HCT116 (cell line): ENCODE results near the gene ZNF581. TPM values are rescaled to one million over a fixed set of nuclear protein-coding genes. Genes with fewer than 3 reads are reported as not detected.

Source experiments
- ATAC-seq: fragments of 200-7000 bp; cut with Tn5 transposase; 2 replicates; pipeline ENCODE4 v1.9.1; 2020; ENCODE audit warnings: mild to moderate bottlenecking, moderate library complexity
- BruUV-seq: library from RNA; stranded (reverse); fragments of 400-500 nt; replicated peaks from 2 replicates; lab custom pipeline; 2021; lab: Mats Ljungman, UMichigan
- CTCF ChIA-PET: fragments of 300-600 bp; sonication (Branson Sonifier 250); formaldehyde crosslinking; loops from one replicate; lab custom pipeline; 2021; ENCODE audit warnings: antibody characterized with exemption; lab: Charles Lee
- POLR2A ChIA-PET: fragments of 300-600, 350-600 bp; sonication (Branson Sonifier 250); formaldehyde crosslinking; loops from one replicate; lab custom pipeline; 2021; ENCODE audit warnings: antibody characterized with exemption; lab: Charles Lee
- RAD21 ChIA-PET, 2 experiments: fragments of 300-600 bp; sonication (Branson Sonifier 250); formaldehyde crosslinking; loops; one replicate each; lab custom pipeline; 2023; ENCODE audit warnings: low total read pairs in 2 of 2; ENCODE audit not compliant: uncharacterized antibody in 2 of 2, unreplicated experiment in 2 of 2, low non-redundant PET in 1 of 2; lab: Charles Lee
- DNase-seq: peaks from one replicate; pipeline ENCODE4 v3.0.0-alpha.2; 2010; ENCODE audit warnings: low read depth, low spot score
- H2AFZ ChIP-seq: fragments of 200-600 bp; shearing (Covaris generic), sonication (generic); 2 replicates; pipeline ENCODE4 v1.6.1; 2017; ENCODE audit warnings: low read depth, mixed run types, mixed read lengths, antibody characterized with exemption, low read length; ENCODE audit not compliant: poor library complexity, severe bottlenecking
- H3K27ac ChIP-seq: 2 replicates; pipeline ENCODE4 v1.5.1; 2012; ENCODE audit warnings: low read depth, low read length
- H3K27me3 ChIP-seq: fragments of 200-600 bp; sonication (generic); 2 replicates; pipeline ENCODE4 v1.6.1; 2016; ENCODE audit warnings: mixed run types, low read length, mixed read lengths; ENCODE audit not compliant: insufficient read depth
- H3K36me3 ChIP-seq, 2 experiments: fragments of 200-500 bp in 1 of 2; fragments of 200-600 bp in 1 of 2; sonication (Bioruptor generic) in 1 of 2; sonication (generic) in 1 of 2; 2 replicates each; pipeline versions ENCODE4 v1.5.1 to v1.6.1; 2014 to 2016; ENCODE audit warnings: low read length in 2 of 2, inconsistent platforms in 1 of 2, mixed read lengths in 1 of 2, mixed run types in 1 of 2; ENCODE audit not compliant: insufficient read depth in 2 of 2, control insufficient read depth in 1 of 2
- H3K4me1 ChIP-seq, 2 experiments: fragments of 200-600 bp in 1 of 2; sonication (generic) in 1 of 2; 2 replicates each; pipeline versions ENCODE4 v1.5.1 to v1.6.1; 2012 to 2017; ENCODE audit warnings: low read length in 2 of 2, inconsistent platforms in 1 of 2, mild to moderate bottlenecking in 1 of 2, mixed read lengths in 1 of 2, mixed run types in 1 of 2, moderate library complexity in 1 of 2; ENCODE audit not compliant: insufficient read depth in 2 of 2, control insufficient read depth in 1 of 2
- H3K4me2 ChIP-seq: fragments of 200-600 bp; sonication (generic); 2 replicates; pipeline ENCODE4 v1.6.1; 2017; ENCODE audit warnings: mixed run types, low read length, mixed read lengths
- H3K4me3 ChIP-seq, 2 experiments: fragments of 200-600 bp in 1 of 2; sonication (generic) in 1 of 2; replicated peaks in 1 of 2; 2 replicates each; pipeline ENCODE4 v1.5.1; 2011 to 2016; ENCODE audit warnings: low read length in 2 of 2, control low read depth in 1 of 2, low read depth in 1 of 2, mild to moderate bottlenecking in 1 of 2, mixed read lengths in 1 of 2, mixed run types in 1 of 2
- H3K79me2 ChIP-seq: fragments of 200-600 bp; sonication (generic); 2 replicates; pipeline ENCODE4 v1.6.1; 2017; ENCODE audit warnings: mild to moderate bottlenecking, mixed run types, low read length, moderate library complexity, mixed read lengths; ENCODE audit not compliant: insufficient read depth
- H3K9ac ChIP-seq: fragments of 200-600 bp; sonication (generic); 2 replicates; pipeline ENCODE4 v1.6.1; 2016; ENCODE audit warnings: low read length, mixed read lengths
- H3K9me2 ChIP-seq: fragments of 200-600 bp; sonication (generic), shearing (Covaris generic); 2 replicates; pipeline ENCODE4 v1.6.1; 2017; ENCODE audit warnings: mixed run types, mild to moderate bottlenecking, moderate library complexity; ENCODE audit not compliant: insufficient read depth
- H3K9me3 ChIP-seq, 2 experiments: fragments of 200-500 bp in 1 of 2; fragments of 200-600 bp in 1 of 2; sonication (Bioruptor generic) in 1 of 2; sonication (generic) in 1 of 2; 2 replicates each; pipeline ENCODE4 v1.6.1; 2014 to 2017; ENCODE audit warnings: low read length in 2 of 2, mixed read lengths in 2 of 2, inconsistent platforms in 1 of 2, low read depth in 1 of 2, mild to moderate bottlenecking in 1 of 2, mixed run types in 1 of 2, moderate library complexity in 1 of 2; ENCODE audit not compliant: control insufficient read depth in 1 of 2, insufficient read depth in 1 of 2
- H4K20me1 ChIP-seq: fragments of 200-600 bp; sonication (generic), shearing (Covaris generic); 2 replicates; pipeline ENCODE4 v1.6.1; 2017; ENCODE audit warnings: mixed run types, mild to moderate bottlenecking, moderate library complexity; ENCODE audit not compliant: insufficient read depth
- ATF3 ChIP-seq: IDR thresholded peaks from 2 replicates; pipeline ENCODE4 v1.6.1; 2012
- CBX3 ChIP-seq: IDR thresholded peaks from 2 replicates; pipeline ENCODE4 v1.6.1; 2012; ENCODE audit warnings: low read depth
- CEBPB ChIP-seq: IDR thresholded peaks from 2 replicates; pipeline ENCODE4 v1.6.1; 2012; ENCODE audit warnings: low read depth
- CTCF ChIP-seq, 3 experiments: fragments of 200-600 bp in 1 of 3; sonication (generic) in 1 of 3; IDR thresholded peaks in 2 of 3; conservative IDR thresholded peaks in 1 of 3; 2 replicates each; pipeline ENCODE4 v1.5.1; 2012 to 2017; ENCODE audit warnings: low read depth in 2 of 3, low read length in 2 of 3, antibody characterized with exemption in 1 of 3, borderline replicate concordance in 1 of 3, control low read depth in 1 of 3, mild to moderate bottlenecking in 1 of 3, mixed read lengths in 1 of 3, mixed run types in 1 of 3, moderate library complexity in 1 of 3; ENCODE audit not compliant: insufficient read depth in 1 of 3
- EGR1 ChIP-seq: IDR thresholded peaks from 2 replicates; pipeline ENCODE4 v1.6.1; 2012; ENCODE audit warnings: low read depth
- ELF1 ChIP-seq: IDR thresholded peaks from 2 replicates; pipeline ENCODE4 v1.6.1; 2012; ENCODE audit warnings: low read depth, borderline replicate concordance
- EZH2 ChIP-seq: fragments of 200-600 bp; sonication (generic); IDR thresholded peaks from 2 replicates; pipeline ENCODE4 v1.6.1; 2017; ENCODE audit warnings: antibody characterized with exemption, mixed run types
- EZH2phosphoT487 ChIP-seq: fragments of 200-600 bp; IDR thresholded peaks from 2 replicates; pipeline ENCODE4 v1.6.1; 2018; ENCODE audit warnings: antibody characterized with exemption, borderline replicate concordance
- FOSL1 ChIP-seq: IDR thresholded peaks from 2 replicates; pipeline ENCODE4 v1.6.1; 2012; ENCODE audit warnings: low read depth
- JUND ChIP-seq: IDR thresholded peaks from 2 replicates; pipeline ENCODE4 v1.6.1; 2012
- MAX ChIP-seq: IDR thresholded peaks from 2 replicates; pipeline ENCODE4 v1.6.1; 2012
- POLR2AphosphoS5 ChIP-seq: IDR thresholded peaks from 2 replicates; pipeline ENCODE4 v1.6.1; 2011; ENCODE audit warnings: mild to moderate bottlenecking, low read depth, low read length, moderate library complexity
- RAD21 ChIP-seq: IDR thresholded peaks from 2 replicates; pipeline ENCODE4 v1.6.1; 2012; ENCODE audit warnings: low read depth, mild to moderate bottlenecking
- SIN3A ChIP-seq: IDR thresholded peaks from 2 replicates; pipeline ENCODE4 v1.6.1; 2012; ENCODE audit warnings: low read depth
- SP1 ChIP-seq: IDR thresholded peaks from 2 replicates; pipeline ENCODE4 v1.6.1; 2012; ENCODE audit warnings: low read depth
- SRF ChIP-seq: IDR thresholded peaks from 2 replicates; pipeline ENCODE4 v1.6.1; 2012; ENCODE audit warnings: low read depth
- TCF7L2 ChIP-seq: IDR thresholded peaks from 2 replicates; pipeline ENCODE4 v1.7.0; 2011; ENCODE audit warnings: borderline replicate concordance, inconsistent platforms; ENCODE audit not compliant: insufficient read depth, insufficient read length; ENCODE audit errors: extremely low read depth
- YY1 ChIP-seq: IDR thresholded peaks from 2 replicates; pipeline ENCODE4 v1.6.1; 2011; ENCODE audit warnings: low read length, low read depth, moderate library complexity, mild to moderate bottlenecking; ENCODE audit not compliant: insufficient replicate concordance; ENCODE audit errors: extremely low read depth
- ZFX ChIP-seq: fragments of 450-650 bp; IDR thresholded peaks from 2 replicates; pipeline ENCODE4 v1.6.1; 2017
- ZNF274 ChIP-seq: fragments of 200-500 bp; sonication (Bioruptor generic); IDR thresholded peaks from 2 replicates; pipeline ENCODE4 v1.6.1; 2014; ENCODE audit warnings: mild to moderate bottlenecking, low read depth, low read length, inconsistent platforms
- intact Hi-C: fragments of 100-400 bp; cut with micrococcal nuclease; formaldehyde crosslinking; loops from 2 replicates; pipeline ENCODE4 v1.10.0; 2022
- total RNA-seq: library from RNA; stranded (reverse); gene quantifications from one replicate; pipeline ENCODE4 v1.2.1, GENCODE V29; 2021; ENCODE audit not compliant: unreplicated experiment

Gene ZNF581
- total RNA-seq, 1 experiment from 2014 or later, result 44.4 TPM

- peak overlapping the region; percentile 99 for H3K27ac ChIP-seq
- H3K4me2 ChIP-seq, result peak overlapping the region; percentile 79
- TF ChIP-seq TCF7L2 (no peak), POLR2AphosphoS5 (no peak), SP1 (no peak), FOSL1 (no peak), ELF1 (no peak), EZH2phosphoT487 (no peak), SIN3A (no peak)
- H3K4me1 ChIP-seq, result peaks cover 18 to 29% of the 10 kb centered on the region in 2 experiments; a peak in 3 of 4 replicates
- H3K79me2 ChIP-seq, result peaks cover 54% of the 10 kb centered on the region
- ATAC-seq (no peak), DNase-seq (no peak)
- H3K36me3 ChIP-seq, result peaks cover 13 to 20% of the 10 kb centered on the region in 2 experiments; a peak in 3 of 4 replicates
- H3K9ac ChIP-seq, result peak overlapping the region; percentile 99
- no peaks in the 10 kb centered on the region for H3K9me2 ChIP-seq
- H3K27me3 ChIP-seq, result no peaks in the 10 kb centered on the region
- TSS peak; percentile 67 for BruUV-seq
- peak overlapping the region; percentile 93 to 94 for H3K4me3 ChIP-seq
- no peak overlapping the region for H2AFZ ChIP-seq
- H3K9me3 ChIP-seq, result no peaks in the 10 kb centered on the region
- ChIA-PET RAD21 (no interaction called here), POLR2A (no interaction called here), CTCF (interaction anchor here (2.9 kb wide), 1 partner anchor 16 kb away, joined by 15 read pairs; no protein-coding TSS in a partner anchor)
- intact Hi-C loops, result no loop called here
- H4K20me1 ChIP-seq, result no peaks in the 10 kb centered on the region; the same call in 1 of the 2 replicates
Measured at GRCh38 chr19:55655648-55656040, 12.2 kb downstream of the ZNF581 start.

GRCh38 chr19:55656552-55656951, 13.1 kb downstream of the ZNF581 start:
- DNase-seq (no peak), ATAC-seq (no peak)
- RAD21 ChIA-PET, result no interaction called here
- peak overlapping the region; percentile 99 for H3K9ac ChIP-seq
- CTCF ChIA-PET, result interaction anchor here (2.9 kb wide), 1 partner anchor 15 kb away, joined by 15 read pairs; no protein-coding TSS in a partner anchor
- H3K4me3 ChIP-seq, result peak overlapping the region; percentile 93 to 94
- BruUV-seq, result no TSS peak
- H3K9me2 ChIP-seq, result no peaks in the 10 kb centered on the region
- peaks cover 64% of the 10 kb centered on the region for H3K79me2 ChIP-seq
- H3K27me3 ChIP-seq, result no peaks in the 10 kb centered on the region
- peak overlapping the region; percentile 79 for H3K4me2 ChIP-seq
- H2AFZ ChIP-seq, result no peak overlapping the region
- H4K20me1 ChIP-seq, result no peaks in the 10 kb centered on the region; the same call in 1 of the 2 replicates
- peaks cover 18 to 29% of the 10 kb centered on the region in 2 experiments; a peak in 3 of 4 replicates for H3K4me1 ChIP-seq
- peaks cover 22 to 29% of the 10 kb centered on the region in 2 experiments; a peak in 3 of 4 replicates for H3K36me3 ChIP-seq
- POLR2A ChIA-PET, result no interaction called here
- no peaks in the 10 kb centered on the region for H3K9me3 ChIP-seq
- intact Hi-C loops, result no loop called here
- peak overlapping the region; percentile 99 for H3K27ac ChIP-seq
- TF ChIP-seq EZH2, result no peak
- no peak for TF ChIP-seq CBX3
- no peak for TF ChIP-seq EGR1
- no peak for TF ChIP-seq SRF
- no peak for TF ChIP-seq EZH2phosphoT487
- no peak for TF ChIP-seq RAD21
- TF ChIP-seq ZFX, result no peak
- TF ChIP-seq FOSL1, result no peak
- no peak for TF ChIP-seq MAX
- TF ChIP-seq JUND, result no peak
- no peak for TF ChIP-seq CTCF (IDR thresholded peaks at IDR 0.05 in 2 of 3, conservative IDR thresholded peaks at IDR 0.05 in 1 of 3; ENCODE audit: borderline replicate concordance in 1 of 3, insufficient read depth in 1 of 3, low read depth in 2 of 3, low read length in 2 of 3)
- TF ChIP-seq ZNF274, result no peak
- TF ChIP-seq POLR2AphosphoS5, result no peak
- TF ChIP-seq ATF3, result no peak
- no peak for TF ChIP-seq YY1
- no peak for TF ChIP-seq SP1
- no peak for TF ChIP-seq CEBPB
- no peak for TF ChIP-seq TCF7L2
